ENCODE measurements around the gene WNT3A. TPM values are rescaled to one million over a fixed set of nuclear protein-coding genes. Genes with fewer than 3 reads are reported as not detected.

The WNT3A gene
- total RNA-seq, 1 donor from 2014 or later = 6.0 TPM

DNA sequence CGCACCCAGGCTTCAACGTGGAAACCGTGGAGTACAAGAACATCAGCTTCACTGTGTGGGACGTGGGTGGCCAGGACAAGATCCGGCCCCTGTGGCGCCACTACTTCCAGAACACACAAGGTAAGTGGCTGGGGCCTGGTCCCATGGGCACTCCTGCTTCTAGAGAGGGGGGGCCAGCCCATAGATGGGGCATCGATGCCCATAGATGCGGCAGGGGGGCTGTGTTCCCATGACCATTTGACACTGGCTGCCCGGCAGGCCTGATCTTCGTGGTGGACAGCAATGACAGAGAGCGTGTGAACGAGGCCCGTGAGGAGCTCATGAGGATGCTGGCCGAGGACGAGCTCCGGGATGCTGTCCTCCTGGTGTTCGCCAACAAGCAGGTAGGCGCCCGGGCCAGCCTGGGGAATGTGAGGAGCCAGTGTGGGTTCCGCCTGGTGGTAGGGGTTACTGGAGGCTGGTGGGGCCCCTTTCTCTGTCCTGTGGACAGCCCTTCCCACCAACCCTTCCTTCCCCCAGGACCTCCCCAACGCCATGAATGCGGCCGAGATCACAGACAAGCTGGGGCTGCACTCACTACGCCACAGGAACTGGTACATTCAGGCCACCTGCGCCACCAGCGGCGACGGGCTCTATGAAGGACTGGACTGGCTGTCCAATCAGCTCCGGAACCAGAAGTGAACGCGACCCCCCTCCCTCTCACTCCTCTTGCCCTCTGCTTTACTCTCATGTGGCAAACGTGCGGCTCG is 90.7 kb downstream of the WNT3A start:
- Histone ChIP-seq H3K27ac (no peak overlapping the region), H3K4me3 (no peak overlapping the region), H3K36me3 (peaks cover 54% of the 10 kb centered on the region), H3K27me3 (ENCODE audit: low read depth) (no peaks in the 10 kb centered on the region), H3K4me1 (peaks cover 41% of the 10 kb centered on the region), H3K9me3 (peaks cover 7% of the 10 kb centered on the region)
- DNase-seq (no peak), ATAC-seq (no peak)
- intact Hi-C loops (cut with DNase I) = no loop called here
- TF ChIP-seq, protein P1, sequence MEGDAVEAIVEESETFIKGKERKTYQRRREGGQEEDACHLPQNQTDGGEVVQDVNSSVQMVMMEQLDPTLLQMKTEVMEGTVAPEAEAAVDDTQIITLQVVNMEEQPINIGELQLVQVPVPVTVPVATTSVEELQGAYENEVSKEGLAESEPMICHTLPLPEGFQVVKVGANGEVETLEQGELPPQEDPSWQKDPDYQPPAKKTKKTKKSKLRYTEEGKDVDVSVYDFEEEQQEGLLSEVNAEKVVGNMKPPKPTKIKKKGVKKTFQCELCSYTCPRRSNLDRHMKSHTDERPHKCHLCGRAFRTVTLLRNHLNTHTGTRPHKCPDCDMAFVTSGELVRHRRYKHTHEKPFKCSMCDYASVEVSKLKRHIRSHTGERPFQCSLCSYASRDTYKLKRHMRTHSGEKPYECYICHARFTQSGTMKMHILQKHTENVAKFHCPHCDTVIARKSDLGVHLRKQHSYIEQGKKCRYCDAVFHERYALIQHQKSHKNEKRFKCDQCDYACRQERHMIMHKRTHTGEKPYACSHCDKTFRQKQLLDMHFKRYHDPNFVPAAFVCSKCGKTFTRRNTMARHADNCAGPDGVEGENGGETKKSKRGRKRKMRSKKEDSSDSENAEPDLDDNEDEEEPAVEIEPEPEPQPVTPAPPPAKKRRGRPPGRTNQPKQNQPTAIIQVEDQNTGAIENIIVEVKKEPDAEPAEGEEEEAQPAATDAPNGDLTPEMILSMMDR (IDR thresholded peaks at IDR 0.05) = no peak

DNA sequence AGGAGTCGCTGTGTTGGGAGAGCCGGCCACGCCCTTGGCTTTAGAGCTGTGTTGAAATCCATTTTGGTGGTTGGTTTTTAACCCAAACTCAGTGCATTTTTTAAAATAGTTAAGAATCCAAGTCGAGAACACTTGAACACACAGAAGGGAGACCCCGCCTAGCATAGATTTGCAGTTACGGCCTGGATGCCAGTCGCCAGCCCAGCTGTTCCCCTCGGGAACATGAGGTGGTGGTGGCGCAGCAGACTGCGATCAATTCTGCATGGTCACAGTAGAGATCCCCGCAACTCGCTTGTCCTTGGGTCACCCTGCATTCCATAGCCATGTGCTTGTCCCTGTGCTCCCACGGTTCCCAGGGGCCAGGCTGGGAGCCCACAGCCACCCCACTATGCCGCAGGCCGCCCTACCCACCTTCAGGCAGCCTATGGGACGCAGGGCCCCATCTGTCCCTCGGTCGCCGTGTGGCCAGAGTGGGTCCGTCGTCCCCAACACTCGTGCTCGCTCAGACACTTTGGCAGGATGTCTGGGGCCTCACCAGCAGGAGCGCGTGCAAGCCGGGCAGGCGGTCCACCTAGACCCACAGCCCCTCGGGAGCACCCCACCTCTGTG is 91.6 kb downstream of the WNT3A start:
- no peak for DNase-seq

DNA sequence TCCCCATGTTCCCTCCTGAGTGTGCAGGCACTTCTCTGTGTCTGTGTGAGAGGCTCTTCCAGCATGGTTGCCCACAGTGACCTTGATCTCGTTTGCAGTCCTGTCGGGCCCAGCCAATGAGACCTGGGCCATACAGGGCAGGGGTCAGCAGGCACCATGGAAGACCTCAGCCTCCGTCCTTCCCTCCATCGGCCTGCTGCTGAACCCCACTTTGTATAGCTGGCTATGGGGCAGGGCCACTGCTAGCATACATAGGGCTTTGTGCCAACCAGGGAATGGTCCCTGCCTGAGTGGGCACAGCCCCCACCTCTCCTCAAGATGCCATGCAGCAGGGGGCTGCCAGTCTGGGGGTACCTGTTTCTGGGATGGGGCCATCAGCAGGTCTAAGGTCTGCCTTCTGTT is 92.5 kb downstream of the WNT3A start:
- DNase-seq (no peak), ATAC-seq (no peak)
- H3K36me3 ChIP-seq = peaks cover 48% of the 10 kb centered on the region
- H3K4me1 ChIP-seq = peaks cover 40% of the 10 kb centered on the region
- H3K27ac ChIP-seq = no peak overlapping the region
- no peaks in the 10 kb centered on the region for H3K27me3 ChIP-seq (ENCODE audit: low read depth)
- TF ChIP-seq, protein P1 (IDR thresholded peaks at IDR 0.05) = no peak
- H3K4me3 ChIP-seq = no peak overlapping the region
- peaks cover 6% of the 10 kb centered on the region for H3K9me3 ChIP-seq
- intact Hi-C loops (cut with DNase I) = no loop called here

More for the DNA sequence above, 91.6 kb downstream of the WNT3A start:
- peaks cover 7% of the 10 kb centered on the region for H3K9me3 ChIP-seq
- H3K36me3 ChIP-seq = peaks cover 48% of the 10 kb centered on the region
- no peak overlapping the region for H3K27ac ChIP-seq
- no peak overlapping the region for H3K4me3 ChIP-seq
- peaks cover 33% of the 10 kb centered on the region for H3K4me1 ChIP-seq
- no peak for ATAC-seq
- TF ChIP-seq, protein P1 (IDR thresholded peaks at IDR 0.05) = no peak
- intact Hi-C loops (cut with DNase I) = no loop called here
- no peaks in the 10 kb centered on the region for H3K27me3 ChIP-seq (ENCODE audit: low read depth)

DNA sequence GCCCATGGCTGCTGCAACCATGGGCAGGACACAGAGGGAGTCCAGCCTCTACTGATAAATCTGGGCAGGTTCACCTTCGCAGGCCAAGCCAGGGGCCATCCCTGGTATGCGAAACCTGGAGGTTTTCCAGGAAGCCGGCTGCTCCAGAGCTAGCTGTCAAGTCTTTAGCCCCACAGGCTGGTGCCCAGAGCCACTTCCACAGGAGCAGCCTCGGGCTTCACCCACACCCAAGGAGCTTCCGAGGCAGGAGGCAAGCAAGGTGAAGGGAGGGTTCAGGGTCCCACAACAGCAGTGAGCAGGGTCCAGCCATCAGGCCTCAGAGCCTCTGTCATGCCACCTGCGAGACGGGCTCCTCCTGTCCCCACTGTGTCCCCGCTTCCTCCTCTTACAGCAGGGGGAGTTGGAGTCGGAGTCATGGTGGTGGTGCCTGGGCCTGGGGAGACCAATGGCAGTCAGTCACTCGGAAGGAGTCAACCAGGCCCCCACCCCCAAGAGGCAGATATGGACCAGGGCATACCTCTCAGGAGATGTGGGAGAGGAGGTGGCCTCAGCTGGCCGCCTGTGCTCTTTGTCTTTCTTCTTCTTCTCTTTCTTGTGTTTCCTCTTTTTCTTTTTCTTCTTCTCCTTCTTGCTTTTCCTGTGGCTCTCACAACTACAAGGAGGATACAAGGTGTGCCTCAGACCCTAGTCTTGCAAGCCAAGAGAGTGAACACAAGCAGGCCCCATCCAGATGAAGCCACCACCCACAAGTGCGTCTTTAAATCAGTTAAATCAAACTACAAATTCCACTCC is 94.2 kb downstream of the WNT3A start:
- Histone ChIP-seq H3K4me3 (peak overlapping the region; percentile 90), H3K27me3 (ENCODE audit: low read depth) (no peaks in the 10 kb centered on the region), H3K27ac (no peak overlapping the region), H3K36me3 (peaks cover 52% of the 10 kb centered on the region), H3K9me3 (no peaks in the 10 kb centered on the region), H3K4me1 (peaks cover 30% of the 10 kb centered on the region)
- no peak for DNase-seq
- TF ChIP-seq, protein P1 (IDR thresholded peaks at IDR 0.05) = no peak
- ATAC-seq = no peak
- intact Hi-C loops (cut with DNase I) = no loop called here

DNA sequence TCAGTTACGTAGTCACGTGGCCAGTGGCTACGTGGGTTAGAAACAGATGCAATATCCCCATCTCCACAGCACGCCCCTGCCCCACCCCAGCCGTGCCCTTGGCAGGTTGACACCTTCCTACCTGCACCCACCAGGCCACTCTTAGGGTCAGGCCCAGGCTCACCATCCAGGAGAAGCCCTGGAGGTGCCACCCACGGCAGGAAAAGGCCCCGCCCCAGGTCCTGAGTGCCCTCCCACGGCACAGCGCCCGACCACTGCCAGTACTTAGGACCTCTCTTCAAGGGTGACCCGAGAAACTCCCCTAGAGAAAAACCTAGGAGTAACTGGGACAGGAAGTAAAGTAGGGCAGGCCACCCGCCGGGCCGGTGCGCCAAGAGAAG is 94.8 kb downstream of the WNT3A start:
- no peak for DNase-seq
- peaks cover 25% of the 10 kb centered on the region for H3K4me1 ChIP-seq
- H3K36me3 ChIP-seq = peaks cover 53% of the 10 kb centered on the region
- peak overlapping the region; percentile 90 for H3K4me3 ChIP-seq
- TF ChIP-seq, protein P1 (IDR thresholded peaks at IDR 0.05) = no peak
- ATAC-seq = no peak
- no peaks in the 10 kb centered on the region for H3K27me3 ChIP-seq (ENCODE audit: low read depth)
- H3K27ac ChIP-seq = peak overlapping the region; percentile 88
- H3K9me3 ChIP-seq = no peaks in the 10 kb centered on the region
- intact Hi-C loops (cut with DNase I) = no loop called here
